NOMO-1 treated with dmso at 0.1 percent for 144 hours (cell line): ENCODE measurements around the gene CNIH4.
"Not testable (repeated sequence)": the region's sequence is repeated elsewhere in the genome, so short reads cannot be mapped to it uniquely, and the experiment has no call there.

Experiments used
- DNase-seq: peaks from one replicate; lab custom pipeline; 2025; ENCODE audit not compliant: unreplicated experiment; lab: John Stamatoyannopoulos, UW

Gene CNIH4

DNA sequence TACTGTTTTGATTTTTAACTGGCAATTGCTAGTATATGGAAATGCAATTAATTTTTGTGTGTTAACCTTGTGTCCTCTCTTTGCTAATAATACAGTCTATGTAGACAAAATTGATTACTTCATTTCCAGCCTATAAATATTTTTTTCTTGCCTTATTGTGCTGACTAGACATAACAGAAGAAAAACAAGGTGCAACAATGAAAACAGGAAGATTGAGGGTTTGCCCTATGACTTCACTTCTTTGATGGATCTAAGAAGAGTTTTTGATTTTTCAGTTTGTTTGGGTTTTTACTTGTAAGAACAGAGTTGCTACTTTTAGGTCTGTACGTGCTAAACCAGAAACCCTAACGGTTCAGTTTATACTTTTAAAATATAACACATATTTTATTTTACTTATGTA lies 8.5 kb upstream of the CNIH4 start:
- DNase-seq: no peak

GRCh38 chr1:224349716-224350115 lies 7.0 kb upstream of the CNIH4 start:
- DNase-seq: not testable (repeated sequence)

DNA sequence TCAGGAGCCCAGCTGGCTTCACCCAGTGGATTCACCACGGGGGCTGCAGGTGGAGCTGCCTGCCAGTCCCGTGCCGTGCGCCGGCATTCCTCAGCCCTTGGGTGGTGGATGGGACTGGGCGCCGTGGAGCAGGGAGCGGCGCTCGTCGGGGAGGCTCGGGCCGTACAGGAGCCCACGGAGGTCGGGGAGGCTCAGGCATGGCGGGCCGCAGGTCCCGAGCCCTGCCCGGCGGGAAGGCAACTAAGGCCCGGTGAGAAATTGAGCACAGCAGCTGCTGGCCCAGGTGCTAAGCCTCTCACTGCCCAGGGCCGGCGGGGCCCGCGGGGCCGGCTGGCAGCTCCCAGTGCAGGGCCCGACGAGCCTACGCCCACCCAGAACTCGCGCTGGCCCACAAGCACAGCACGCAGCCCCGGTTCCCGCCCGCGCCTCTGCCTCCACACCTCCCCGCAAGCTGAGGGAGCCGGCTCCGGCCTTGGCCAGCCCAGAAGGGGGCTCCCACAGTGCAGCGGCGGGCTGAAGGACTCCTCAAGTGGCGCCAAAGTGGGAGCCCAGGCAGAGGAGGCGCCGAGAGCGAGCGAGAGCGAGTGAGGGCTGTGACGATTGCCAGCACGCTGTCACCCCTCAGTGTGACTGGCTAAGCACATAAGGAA lies 4.1 kb upstream of the CNIH4 start:
- DNase-seq: not testable (repeated sequence)

DNA sequence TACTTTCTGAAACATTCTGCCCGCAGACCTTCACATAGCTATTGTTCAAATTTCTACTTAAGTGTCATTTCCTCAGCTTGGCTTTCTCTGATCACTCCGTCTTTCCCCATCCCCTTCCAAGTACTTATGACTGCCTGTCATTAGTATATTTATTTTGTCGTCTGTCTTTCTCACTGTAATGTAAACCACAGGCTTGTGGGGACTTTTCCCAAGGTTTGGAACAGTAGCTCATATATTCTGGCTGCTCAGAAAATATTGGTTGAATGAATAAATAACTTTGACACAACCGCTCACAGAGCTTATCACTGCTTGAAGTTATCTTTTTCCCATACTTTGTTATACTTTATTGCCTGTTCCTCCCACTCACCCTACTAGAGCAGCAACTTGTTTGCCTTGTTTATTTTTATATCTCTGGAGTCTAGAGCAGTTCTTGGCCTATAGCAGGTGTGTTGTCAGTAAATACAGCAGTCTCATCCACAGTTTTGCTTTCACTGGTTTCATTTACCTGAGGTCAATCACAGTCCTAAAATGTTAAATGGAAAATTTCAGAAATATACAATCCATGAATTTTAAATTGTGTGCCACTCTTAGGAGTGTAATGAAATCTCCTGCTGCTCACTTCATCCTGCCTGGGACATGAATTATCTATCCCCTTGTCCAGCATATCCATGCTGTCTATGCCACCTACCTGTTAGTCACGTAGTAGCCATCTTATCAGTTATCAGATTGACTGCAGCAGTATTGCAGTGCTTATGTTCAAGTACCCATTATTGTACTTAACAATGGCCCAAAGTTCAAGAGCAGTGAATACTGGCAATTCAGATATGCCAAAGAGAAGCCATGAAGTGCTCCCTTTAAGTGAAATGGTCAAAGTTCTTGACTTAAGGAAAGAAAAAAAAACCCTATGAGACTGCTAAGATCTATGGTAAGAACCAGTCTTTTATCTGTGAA lies 2.4 kb upstream of the CNIH4 start:
- DNase-seq: no peak

- peak; percentile 82 for DNase-seq
Observed at GRCh38 chr1:224357626-224358124, 996 bp downstream of the CNIH4 start.

- no peak for DNase-seq
Observed at GRCh38 chr1:224358237-224358636, 1.6 kb downstream of the CNIH4 start.

DNA sequence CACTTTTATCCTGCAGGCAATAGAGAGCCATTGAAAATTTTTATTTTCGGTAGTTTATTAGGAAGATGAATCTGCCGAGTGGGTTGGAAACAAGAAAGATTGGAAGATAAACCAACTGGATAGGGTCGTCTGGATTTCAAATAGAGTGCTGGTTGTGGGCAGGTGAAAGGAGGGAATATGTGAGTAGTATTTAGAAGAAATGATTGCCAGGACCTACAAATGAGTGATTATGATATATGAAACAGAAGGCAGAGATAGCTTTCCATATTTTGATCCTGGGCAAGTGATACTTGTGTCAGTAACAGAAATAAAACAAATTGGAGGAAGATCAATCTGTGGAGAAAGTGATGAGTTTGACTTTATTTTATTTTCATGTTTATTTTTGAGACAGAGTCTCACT lies 2.5 kb downstream of the CNIH4 start:
- DNase-seq: no peak

DNA sequence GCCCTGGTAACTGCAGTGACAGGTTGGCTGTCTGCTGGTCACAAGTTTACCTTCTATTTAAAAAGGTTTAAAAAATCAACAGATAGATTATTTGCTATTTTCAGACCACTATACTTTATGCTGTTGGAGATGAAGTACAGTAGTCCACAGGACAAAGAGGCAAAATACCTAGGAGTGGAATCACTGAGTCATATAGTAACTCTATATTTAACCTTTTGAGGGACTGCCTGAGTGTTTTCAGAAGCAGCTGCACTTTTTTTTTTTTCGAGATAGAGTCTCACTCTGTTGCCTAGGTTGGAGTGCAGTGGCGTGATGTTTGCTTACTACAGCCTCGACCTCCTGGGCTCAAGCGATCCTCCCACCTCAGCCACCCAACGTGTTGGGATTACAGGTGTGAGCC lies 11.7 kb downstream of the CNIH4 start:
- DNase-seq: no peak

DNA sequence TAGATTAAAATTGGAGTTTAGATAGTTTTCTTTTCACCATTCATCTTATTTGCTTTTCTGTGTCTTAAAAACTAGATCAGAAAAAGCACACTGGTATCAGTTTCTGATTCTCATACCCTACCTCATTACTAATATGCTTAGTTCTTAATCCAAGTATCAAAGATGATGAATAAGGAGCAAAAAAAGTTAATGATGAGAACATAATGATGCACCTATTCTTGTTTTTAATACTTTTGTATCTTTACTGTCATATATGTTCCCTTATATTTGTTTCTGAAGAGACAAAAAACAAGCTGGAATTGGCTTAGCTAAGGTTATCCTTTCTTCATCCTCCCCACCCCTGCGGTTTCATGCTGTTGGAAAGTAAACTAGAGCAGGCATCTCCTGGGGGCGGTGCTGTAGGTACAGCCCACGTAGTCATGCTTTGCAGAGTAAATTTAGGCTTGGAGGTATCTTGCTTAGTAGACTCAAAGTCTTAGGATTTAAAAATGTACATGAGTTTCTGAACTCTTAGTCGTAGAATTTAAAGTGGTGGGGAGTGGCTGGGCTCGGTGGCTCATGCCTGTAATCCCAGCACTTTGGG lies 16.4 kb downstream of the CNIH4 start:
- DNase-seq: no peak

GRCh38 chr1:224375059-224375458 lies 18.4 kb downstream of the CNIH4 start:
- DNase-seq: no peak

GRCh38 chr1:224377676-224378006 lies 21.0 kb downstream of the CNIH4 start:
- DNase-seq: no peak

- peak; percentile 47 for DNase-seq
Observed at GRCh38 chr1:224378855-224379631, 22.4 kb downstream of the CNIH4 start.

- peak; percentile 83 for DNase-seq
Observed at GRCh38 chr1:224380003-224380402, 23.3 kb downstream of the CNIH4 start.

GRCh38 chr1:224381880-224382548 lies 25.3 kb downstream of the CNIH4 start:
- no peak for DNase-seq

DNA sequence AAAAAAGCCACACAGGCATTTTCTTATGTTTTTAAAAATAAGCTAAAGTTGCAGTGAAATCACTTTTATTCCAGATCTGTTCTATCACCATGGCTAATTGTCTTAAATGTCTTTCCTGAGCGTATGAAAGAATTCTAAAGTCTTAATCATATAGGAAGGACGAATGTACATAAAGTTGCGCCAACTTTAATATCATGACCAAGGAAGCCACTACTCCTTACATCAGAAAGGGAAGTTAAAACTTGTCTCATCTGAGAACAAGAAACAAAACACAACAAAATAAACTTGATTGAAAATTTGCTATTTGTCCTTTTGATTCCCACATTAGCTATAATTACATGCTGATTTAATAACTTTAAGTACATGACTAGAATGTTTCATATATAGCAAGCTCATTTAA lies 26.5 kb downstream of the CNIH4 start:
- DNase-seq: no peak

GRCh38 chr1:224387302-224387912 lies 30.7 kb downstream of the CNIH4 start:
- DNase-seq: no peak

DNA sequence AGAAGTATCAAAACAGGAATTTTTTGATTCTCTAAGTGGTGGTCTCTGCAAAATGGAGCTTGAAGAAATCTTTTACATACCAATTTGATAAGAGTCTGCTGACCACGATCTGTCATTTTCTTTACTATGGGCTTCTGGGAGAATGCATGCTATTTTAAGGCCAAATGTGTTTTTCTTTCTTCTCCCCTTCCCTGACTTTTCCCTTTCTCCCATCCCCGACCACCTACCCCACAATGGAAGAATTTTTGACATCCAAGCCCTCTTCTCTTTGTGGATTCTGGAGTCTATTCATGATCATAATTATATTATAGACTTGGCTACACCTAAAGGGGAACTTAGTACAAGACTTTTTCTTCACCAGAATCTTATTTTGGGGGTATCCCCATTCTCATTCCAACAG lies 31.3 kb downstream of the CNIH4 start:
- no peak for DNase-seq

- DNase-seq: no peak
Observed at GRCh38 chr1:224390517-224390916, 33.8 kb downstream of the CNIH4 start.

DNA sequence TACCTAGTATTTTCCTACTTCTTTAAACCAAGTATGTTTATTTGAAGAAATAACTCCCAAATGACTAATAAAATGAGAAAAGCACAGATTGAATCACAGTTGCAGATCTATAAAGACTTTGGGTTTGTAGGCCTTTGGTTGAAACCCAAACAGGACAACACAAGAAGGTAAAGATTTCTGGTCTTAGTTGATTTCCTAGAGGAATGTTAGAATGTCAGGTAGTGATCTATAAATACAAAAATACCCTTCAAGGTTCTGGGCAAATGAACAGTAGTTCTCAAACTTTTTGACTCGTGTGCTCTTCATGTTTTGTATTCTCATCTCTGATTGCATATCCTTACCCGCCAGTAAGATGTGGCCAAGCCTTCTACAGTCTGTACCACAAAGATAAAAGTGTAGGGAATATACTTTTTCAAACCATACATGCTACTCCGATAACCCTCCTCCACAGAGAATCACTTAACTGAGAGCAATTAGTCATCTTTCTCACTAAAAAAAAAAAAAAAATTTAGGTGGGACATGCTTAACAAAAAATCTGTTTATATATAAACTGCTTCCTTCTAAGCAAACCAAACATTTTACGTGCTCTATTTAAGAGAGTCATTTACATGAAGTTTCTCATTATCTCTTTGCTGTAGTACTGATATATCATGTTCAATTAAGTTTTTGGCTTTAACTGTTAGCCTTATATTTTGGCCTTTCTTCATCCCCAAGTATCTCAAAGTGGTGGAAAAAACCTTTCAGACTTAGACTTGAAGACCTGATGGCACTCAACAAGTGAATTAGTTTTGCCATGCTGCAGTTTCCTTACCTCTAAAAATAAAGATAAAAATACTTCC lies 36.0 kb downstream of the CNIH4 start:
- no peak for DNase-seq
